ENCODE results near the gene HHIPL1. TPM values are rescaled to one million over a fixed set of nuclear protein-coding genes. Genes with fewer than 3 reads are reported as not detected.

Gene HHIPL1
- total RNA-seq, 1 experiment from 2014 or later = not detected

DNA sequence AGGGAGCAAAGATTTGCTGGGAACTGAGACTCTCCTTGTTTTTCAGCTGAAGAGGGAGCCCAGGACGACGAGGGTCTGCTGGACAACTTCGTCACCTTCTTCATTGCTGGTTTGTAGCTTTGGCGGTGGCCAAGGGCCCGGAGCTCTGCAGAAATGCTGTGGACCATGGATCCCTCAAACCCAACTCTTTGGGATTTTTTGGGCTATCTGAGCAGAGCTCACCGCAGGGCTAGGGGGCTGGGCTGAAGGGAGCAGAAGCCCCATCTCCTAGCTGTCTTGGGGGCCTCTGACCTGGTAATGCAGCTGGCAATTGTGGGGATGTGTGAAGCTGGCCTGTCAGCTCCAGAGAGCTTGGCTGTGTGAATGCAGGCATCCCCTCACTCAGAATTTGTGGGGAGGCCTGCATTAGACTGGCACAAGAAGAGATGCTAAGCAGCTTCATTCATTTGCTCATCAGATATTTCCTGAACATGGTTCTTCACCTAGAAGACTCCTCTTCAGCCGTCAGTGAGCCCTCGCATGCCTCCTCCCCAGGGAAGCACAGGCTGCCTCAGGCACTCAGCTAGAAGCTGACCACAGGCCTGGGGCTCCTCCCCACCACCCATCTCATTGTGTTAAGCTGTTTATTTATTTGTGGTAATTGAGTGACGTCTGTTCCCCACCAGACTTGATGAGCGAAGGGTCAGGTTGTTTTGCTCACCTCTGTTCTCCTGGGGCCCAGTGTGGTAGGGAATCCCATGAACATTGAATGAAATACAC, 71.3 kb downstream of the HHIPL1 start:
- no peak for DNase-seq
- Mint-ChIP-seq H3K36me3 (ENCODE audit: insufficient read depth, unreplicated experiment) (no peaks in the 10 kb centered on the region), H3K4me1 (ENCODE audit: low read depth, unreplicated experiment) (no peaks in the 10 kb centered on the region), H3K9me3 (ENCODE audit: low read depth, unreplicated experiment) (no peaks in the 10 kb centered on the region), H3K4me3 (ENCODE audit: low read depth, unreplicated experiment) (no peak overlapping the region), H3K27ac (ENCODE audit: unreplicated experiment) (no peak overlapping the region), H3K27me3 (ENCODE audit: unreplicated experiment) (peaks cover 61% of the 10 kb centered on the region)
- TF ChIP-seq, protein P1, sequence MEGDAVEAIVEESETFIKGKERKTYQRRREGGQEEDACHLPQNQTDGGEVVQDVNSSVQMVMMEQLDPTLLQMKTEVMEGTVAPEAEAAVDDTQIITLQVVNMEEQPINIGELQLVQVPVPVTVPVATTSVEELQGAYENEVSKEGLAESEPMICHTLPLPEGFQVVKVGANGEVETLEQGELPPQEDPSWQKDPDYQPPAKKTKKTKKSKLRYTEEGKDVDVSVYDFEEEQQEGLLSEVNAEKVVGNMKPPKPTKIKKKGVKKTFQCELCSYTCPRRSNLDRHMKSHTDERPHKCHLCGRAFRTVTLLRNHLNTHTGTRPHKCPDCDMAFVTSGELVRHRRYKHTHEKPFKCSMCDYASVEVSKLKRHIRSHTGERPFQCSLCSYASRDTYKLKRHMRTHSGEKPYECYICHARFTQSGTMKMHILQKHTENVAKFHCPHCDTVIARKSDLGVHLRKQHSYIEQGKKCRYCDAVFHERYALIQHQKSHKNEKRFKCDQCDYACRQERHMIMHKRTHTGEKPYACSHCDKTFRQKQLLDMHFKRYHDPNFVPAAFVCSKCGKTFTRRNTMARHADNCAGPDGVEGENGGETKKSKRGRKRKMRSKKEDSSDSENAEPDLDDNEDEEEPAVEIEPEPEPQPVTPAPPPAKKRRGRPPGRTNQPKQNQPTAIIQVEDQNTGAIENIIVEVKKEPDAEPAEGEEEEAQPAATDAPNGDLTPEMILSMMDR (IDR thresholded peaks at IDR 0.05; ENCODE audit: unreplicated experiment) = no peak
- intact Hi-C loops (cut with micrococcal nuclease; ENCODE audit: unreplicated experiment) = no loop called here
- BruUV-seq (replicated peaks) = no TSS peak
- CTCF ChIA-PET = no interaction called here

DNA sequence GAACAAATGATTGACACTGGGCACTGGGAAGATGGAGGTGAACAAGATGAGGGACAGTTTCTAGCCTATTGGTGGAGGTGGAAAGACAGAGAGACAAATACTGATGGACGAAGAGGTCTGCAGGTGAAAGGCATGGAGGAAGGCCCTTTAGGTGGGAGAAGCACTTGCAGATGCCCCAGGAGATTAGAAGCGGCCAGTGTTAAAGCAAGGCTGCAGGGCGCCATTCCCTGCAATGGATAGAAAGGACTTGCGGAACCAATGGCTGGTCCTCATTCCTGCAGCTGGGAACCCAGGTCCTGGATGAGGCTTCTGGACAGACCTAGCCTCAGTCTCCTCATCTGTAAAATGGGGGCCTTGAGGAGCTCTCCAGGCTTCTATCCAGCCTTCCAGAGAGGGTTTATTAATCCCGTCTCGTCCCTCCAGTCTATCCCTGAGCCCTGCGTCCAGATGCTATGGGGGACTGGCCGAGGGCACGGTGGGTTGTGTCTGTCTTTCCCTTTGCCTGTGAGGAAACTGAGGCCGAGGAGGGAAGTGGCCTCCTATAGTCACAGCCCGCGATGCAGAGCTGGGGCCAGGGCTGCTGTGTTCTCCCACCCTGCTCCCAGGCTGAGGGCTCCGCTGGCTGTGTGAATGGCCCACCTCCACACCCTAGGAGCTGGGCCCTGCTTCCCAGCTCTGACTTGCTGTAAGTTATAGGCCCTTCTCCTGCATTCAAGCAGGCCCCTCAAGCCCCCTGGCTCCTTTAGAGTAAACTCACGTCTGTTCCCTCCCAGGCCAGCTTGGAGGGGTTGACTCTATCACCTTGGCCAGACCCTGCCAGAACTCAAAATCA, 72.1 kb downstream of the HHIPL1 start:
- no peak for DNase-seq
- CTCF ChIA-PET = no interaction called here
- TF ChIP-seq, protein P1 (IDR thresholded peaks at IDR 0.05; ENCODE audit: unreplicated experiment) = no peak
- Mint-ChIP-seq H3K36me3 (ENCODE audit: insufficient read depth, unreplicated experiment) (no peaks in the 10 kb centered on the region), H3K4me3 (ENCODE audit: low read depth, unreplicated experiment) (no peak overlapping the region), H3K27ac (ENCODE audit: unreplicated experiment) (no peak overlapping the region), H3K27me3 (ENCODE audit: unreplicated experiment) (peaks cover 66% of the 10 kb centered on the region), H3K4me1 (ENCODE audit: low read depth, unreplicated experiment) (no peaks in the 10 kb centered on the region), H3K9me3 (ENCODE audit: low read depth, unreplicated experiment) (no peaks in the 10 kb centered on the region)
- intact Hi-C loops (cut with micrococcal nuclease; ENCODE audit: unreplicated experiment) = no loop called here
- BruUV-seq (replicated peaks) = no TSS peak

DNA sequence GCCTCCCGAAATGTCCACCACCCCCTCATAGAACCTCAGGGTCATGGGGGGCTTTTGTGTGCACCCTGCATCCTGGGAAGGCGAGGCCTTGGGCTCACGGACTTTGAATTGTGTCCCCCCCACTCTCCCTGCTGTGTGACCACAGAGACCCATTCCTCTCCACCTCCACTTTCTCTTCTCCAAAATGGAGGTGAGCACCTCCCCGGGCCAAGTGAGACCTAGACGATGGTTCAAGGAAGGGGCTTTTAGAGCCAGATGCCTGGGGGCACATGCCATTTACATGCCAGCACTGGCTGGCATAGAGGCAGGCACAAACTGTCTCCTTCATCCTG, 72.7 kb downstream of the HHIPL1 start:
- no peaks in the 10 kb centered on the region for H3K9me3 Mint-ChIP-seq (ENCODE audit: low read depth, unreplicated experiment)
- no peaks in the 10 kb centered on the region for H3K36me3 Mint-ChIP-seq (ENCODE audit: insufficient read depth, unreplicated experiment)
- CTCF ChIA-PET = no interaction called here
- TF ChIP-seq, protein P1 (IDR thresholded peaks at IDR 0.05; ENCODE audit: unreplicated experiment) = no peak
- intact Hi-C loops (cut with micrococcal nuclease; ENCODE audit: unreplicated experiment) = no loop called here
- no peak overlapping the region for H3K4me3 Mint-ChIP-seq (ENCODE audit: low read depth, unreplicated experiment)
- no peaks in the 10 kb centered on the region for H3K4me1 Mint-ChIP-seq (ENCODE audit: low read depth, unreplicated experiment)
- no TSS peak for BruUV-seq (replicated peaks)
- H3K27me3 Mint-ChIP-seq (ENCODE audit: unreplicated experiment) = peaks cover 72% of the 10 kb centered on the region
- no peak for DNase-seq
- no peak overlapping the region for H3K27ac Mint-ChIP-seq (ENCODE audit: unreplicated experiment)

DNA sequence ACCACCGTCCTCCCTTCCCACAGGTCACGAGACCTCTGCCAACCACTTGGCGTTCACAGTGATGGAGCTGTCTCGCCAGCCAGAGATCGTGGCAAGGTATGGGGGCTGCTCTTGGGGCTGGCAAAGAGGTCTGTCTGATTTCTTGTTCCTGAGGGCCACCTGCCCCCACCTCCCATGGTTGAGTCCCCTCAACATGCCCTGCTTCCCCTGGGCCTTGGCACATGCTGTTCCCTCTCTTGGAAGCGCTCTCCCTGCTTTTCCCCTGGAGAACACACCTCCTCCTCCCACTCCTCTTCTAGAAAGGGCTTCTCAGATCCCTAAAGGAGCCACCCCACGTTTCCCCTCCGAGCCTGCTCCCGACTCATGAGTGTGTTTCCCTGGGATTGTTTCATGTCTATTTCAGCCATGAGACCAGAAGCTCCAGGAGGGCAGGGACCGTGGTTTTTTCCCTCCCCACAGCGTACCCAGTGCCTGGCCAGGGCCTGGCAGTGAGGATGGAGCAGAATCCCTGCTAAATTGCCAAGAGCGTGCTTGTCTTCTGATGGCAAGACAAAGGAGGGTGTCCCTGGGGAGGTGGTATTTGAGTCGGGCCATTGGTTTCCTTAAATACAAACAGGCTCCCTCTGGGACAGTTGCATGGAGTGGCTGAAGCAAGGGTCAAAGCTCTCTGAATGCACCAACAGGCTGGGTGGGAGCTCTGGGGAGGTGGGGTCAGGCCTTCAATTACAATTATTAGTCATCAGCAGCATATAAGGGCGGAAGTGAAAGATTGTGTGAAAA, 73.3 kb downstream of the HHIPL1 start:
- no peak for DNase-seq
- Mint-ChIP-seq H3K36me3 (ENCODE audit: insufficient read depth, unreplicated experiment) (no peaks in the 10 kb centered on the region), H3K4me1 (ENCODE audit: low read depth, unreplicated experiment) (no peaks in the 10 kb centered on the region), H3K27ac (ENCODE audit: unreplicated experiment) (no peak overlapping the region), H3K9me3 (ENCODE audit: low read depth, unreplicated experiment) (no peaks in the 10 kb centered on the region), H3K4me3 (ENCODE audit: low read depth, unreplicated experiment) (no peak overlapping the region), H3K27me3 (ENCODE audit: unreplicated experiment) (peaks cover 77% of the 10 kb centered on the region)
- CTCF ChIA-PET = interaction anchor here (0.7 kb wide), 1 partner anchor 29 kb away, joined by 3 read pairs; no protein-coding TSS in a partner anchor
- TF ChIP-seq, protein P1 (IDR thresholded peaks at IDR 0.05; ENCODE audit: unreplicated experiment) = no peak
- BruUV-seq (replicated peaks) = no TSS peak
- intact Hi-C loops (cut with micrococcal nuclease; ENCODE audit: unreplicated experiment) = no loop called here
